Keratinocyte (primary cell): ENCODE results near the gene ETV1. TPM values are rescaled to one million over a fixed set of nuclear protein-coding genes. Genes with fewer than 3 reads are reported as not detected.

ENCODE experiments used
- DNase-seq: peaks from one replicate; pipeline ENCODE4 v3.0.0-alpha.2; 2011; ENCODE audit warnings: low read depth, missing footprints, low spot score
- FAIRE-seq: peaks from 2 replicates; lab custom pipeline; 2011; peaks lifted over from hg19 to GRCh38; lab: Jason Lieb, UNC
- H2AFZ ChIP-seq: 2 replicates; pipeline ENCODE4 v1.6.0; 2012; ENCODE audit warnings: low read length, control low read depth, inconsistent platforms; ENCODE audit not compliant: control insufficient read depth
- H3K27ac ChIP-seq: 2 replicates; pipeline ENCODE4 v1.5.1; 2011; ENCODE audit warnings: low read length; ENCODE audit not compliant: control insufficient read depth, insufficient read depth
- H3K27me3 ChIP-seq: 3 replicates; pipeline ENCODE4 v1.6.0; 2011; ENCODE audit warnings: low read length; ENCODE audit not compliant: control insufficient read depth, insufficient read depth; ENCODE audit errors: extremely low read depth
- H3K36me3 ChIP-seq, 2 experiments: 2 replicates in 1 of 2; 3 replicates in 1 of 2; pipeline ENCODE4 v1.5.1; 2011; ENCODE audit warnings: low read length in 2 of 2, mild to moderate bottlenecking in 1 of 2; ENCODE audit not compliant: control insufficient read depth in 2 of 2, insufficient read depth in 2 of 2; ENCODE audit errors: extremely low read depth in 1 of 2
- H3K4me1 ChIP-seq: 3 replicates; pipeline ENCODE4 v1.5.1; 2011; ENCODE audit warnings: low read length; ENCODE audit not compliant: control insufficient read depth, insufficient read depth; ENCODE audit errors: extremely low read depth
- H3K4me2 ChIP-seq: 3 replicates; pipeline ENCODE4 v1.6.0; 2011; ENCODE audit warnings: low read depth, low read length; ENCODE audit not compliant: control insufficient read depth, insufficient read depth; ENCODE audit errors: extremely low read depth
- H3K4me3 ChIP-seq, 3 experiments: fragments of 200-600 bp in 1 of 3; sonication (generic) in 1 of 3; 2 replicates in 2 of 3; 3 replicates in 1 of 3; pipeline ENCODE4 v1.5.1; 2011 to 2016; ENCODE audit warnings: low read length in 3 of 3, mild to moderate bottlenecking in 3 of 3, control low read depth in 2 of 3, inconsistent platforms in 1 of 3, low read depth in 1 of 3, mixed read lengths in 1 of 3, mixed run types in 1 of 3, moderate library complexity in 1 of 3; ENCODE audit not compliant: control insufficient read depth in 2 of 3, insufficient read depth in 2 of 3; ENCODE audit errors: extremely low read depth in 1 of 3
- H3K79me2 ChIP-seq: 2 replicates; pipeline ENCODE4 v1.6.0; 2012; ENCODE audit warnings: low read length; ENCODE audit not compliant: control insufficient read depth, insufficient read depth
- H3K9ac ChIP-seq: 3 replicates; pipeline ENCODE4 v1.6.0; 2011; ENCODE audit warnings: low read length; ENCODE audit not compliant: control insufficient read depth, insufficient read depth; ENCODE audit errors: extremely low read depth
- H3K9me1 ChIP-seq: 3 replicates; pipeline ENCODE4 v1.6.0; 2011; ENCODE audit warnings: low read length; ENCODE audit not compliant: control insufficient read depth, insufficient read depth; ENCODE audit errors: extremely low read depth
- H3K9me3 ChIP-seq: 2 replicates; pipeline ENCODE4 v1.5.1; 2012; ENCODE audit warnings: low read depth, low read length; ENCODE audit not compliant: control insufficient read depth
- H4K20me1 ChIP-seq: 3 replicates; pipeline ENCODE4 v1.6.0; 2011; ENCODE audit warnings: low read length; ENCODE audit not compliant: control insufficient read depth, insufficient read depth; ENCODE audit errors: extremely low read depth
- CTCF ChIP-seq, 3 experiments: IDR thresholded peaks in 1 of 3; conservative IDR thresholded peaks in 1 of 3; optimal IDR thresholded peaks in 1 of 3; 2 replicates in 2 of 3; 3 replicates in 1 of 3; pipeline versions ENCODE3 to v1.5.1; 2011; ENCODE audit warnings: low read length in 3 of 3, mild to moderate bottlenecking in 3 of 3, moderate library complexity in 2 of 3, control low read depth in 1 of 3, inconsistent platforms in 1 of 3; ENCODE audit not compliant: insufficient read depth in 2 of 3; ENCODE audit errors: extremely low read depth in 1 of 3
- EZH2 ChIP-seq: IDR thresholded peaks from one replicate; pipeline ENCODE4 v1.6.1; 2012; ENCODE audit warnings: inconsistent platforms, mild to moderate bottlenecking, low read length, moderate library complexity
- dilution Hi-C: fragments of 300-500 bp; cut with MboI; formaldehyde crosslinking; loops from one replicate; pipeline ENCODE4 v1.7.0; 2020; ENCODE audit warnings: low sequenced_read_pairs; ENCODE audit not compliant: extremely low pct_ligation_motif_present
- polyA plus RNA-seq, 5 experiments: library from polyadenylated mRNA; depleted of rRNA in 3 of 5; stranded (reverse) in 3 of 5; stranded (forward) in 1 of 5; unstranded in 1 of 5; fragments of >200 nt; gene quantifications; 1 replicate in 1 of 5; 2 replicates in 3 of 5; 3 replicates in 1 of 5; pipeline versions ENCODE4 v1.2.1 to v1.2.3, GENCODE V29; 2011 to 2012; ENCODE audit warnings: missing spikeins in 2 of 5, low read depth in 1 of 5, low replicate concordance in 1 of 5

Gene ETV1
- polyA plus RNA-seq, 1 donor (not counting 4 experiments of a cell fraction or from before 2014, with no cell fraction given) = 5.0 TPM

DNA sequence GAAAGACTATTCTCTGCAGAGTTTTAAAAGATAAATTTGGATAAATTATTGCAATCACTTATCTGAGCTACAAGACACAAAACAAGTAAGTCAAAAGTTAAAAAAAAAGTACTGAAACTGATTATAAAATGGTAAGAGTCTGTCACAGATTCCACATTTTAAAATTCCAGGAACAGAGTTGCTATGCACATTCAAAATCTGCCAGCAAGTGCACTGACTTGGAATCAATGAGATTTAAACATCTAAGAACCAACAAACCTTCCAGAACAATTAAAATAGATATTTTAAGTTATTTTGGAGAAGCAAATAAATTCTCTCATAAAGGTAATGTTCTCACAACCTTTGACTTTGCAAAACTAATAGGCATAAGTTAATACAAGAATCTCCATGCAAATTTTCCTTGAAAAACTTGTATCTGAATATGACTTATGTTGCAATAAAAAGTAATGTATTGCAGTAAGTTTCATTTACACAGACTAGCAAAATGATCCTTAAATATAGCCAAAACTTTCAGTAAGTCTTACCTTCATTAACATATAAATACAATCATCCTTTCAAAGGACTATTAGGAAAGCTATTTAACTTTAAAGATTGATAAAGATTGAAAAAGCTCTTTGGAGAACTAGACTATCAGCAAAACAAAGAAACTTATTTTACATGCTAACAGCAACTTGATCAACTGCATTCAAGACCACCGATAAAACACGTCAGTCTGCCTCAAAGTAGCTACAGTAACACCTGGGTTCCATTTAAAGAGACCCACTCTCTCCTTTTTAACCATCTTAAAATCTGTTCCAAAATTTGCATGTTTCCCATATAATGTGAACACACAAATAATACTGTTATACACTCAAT is 4.4 kb downstream of the ETV1 start:
- no peaks in the 10 kb centered on the region for H3K27me3 ChIP-seq
- peaks cover 18% of the 10 kb centered on the region for H3K4me1 ChIP-seq
- H3K9me1 ChIP-seq = no peaks in the 10 kb centered on the region
- dilution Hi-C loops = no loop called here
- no peaks in the 10 kb centered on the region for H3K36me3 ChIP-seq
- no peak for DNase-seq
- H4K20me1 ChIP-seq = no peaks in the 10 kb centered on the region
- no peak overlapping the region for H3K4me3 ChIP-seq
- TF ChIP-seq CTCF (optimal IDR thresholded peaks at IDR 0.05 in 1 of 3, IDR thresholded peaks at IDR 0.05 in 1 of 3, conservative IDR thresholded peaks at IDR 0.05 in 1 of 3; ENCODE audit: extremely low read depth in 1 of 3, insufficient read depth in 2 of 3, low read length in 3 of 3) (no peak), EZH2 (no peak)
- no peak overlapping the region for H3K4me2 ChIP-seq
- H2AFZ ChIP-seq = no peak overlapping the region
- H3K9ac ChIP-seq = no peak overlapping the region
- H3K27ac ChIP-seq = no peak overlapping the region
- no peaks in the 10 kb centered on the region for H3K79me2 ChIP-seq
- H3K9me3 ChIP-seq = no peaks in the 10 kb centered on the region
- FAIRE-seq = no peak

GRCh38 chr7:13984061-13984460 is 5.4 kb downstream of the ETV1 start:
- DNase-seq (no peak), FAIRE-seq (no peak)
- dilution Hi-C loops = no loop called here
- no peak overlapping the region for H3K27ac ChIP-seq
- H3K4me1 ChIP-seq = peaks cover 18% of the 10 kb centered on the region
- no peak overlapping the region for H3K4me2 ChIP-seq
- no peaks in the 10 kb centered on the region for H4K20me1 ChIP-seq
- H3K9me3 ChIP-seq = no peaks in the 10 kb centered on the region
- no peaks in the 10 kb centered on the region for H3K9me1 ChIP-seq
- H3K27me3 ChIP-seq = no peaks in the 10 kb centered on the region
- H2AFZ ChIP-seq = no peak overlapping the region
- no peaks in the 10 kb centered on the region for H3K36me3 ChIP-seq
- TF ChIP-seq CTCF (optimal IDR thresholded peaks at IDR 0.05 in 1 of 3, IDR thresholded peaks at IDR 0.05 in 1 of 3, conservative IDR thresholded peaks at IDR 0.05 in 1 of 3; ENCODE audit: extremely low read depth in 1 of 3, insufficient read depth in 2 of 3, low read length in 3 of 3) = no peak
- TF ChIP-seq EZH2 = no peak
- no peak overlapping the region for H3K9ac ChIP-seq
- H3K79me2 ChIP-seq = no peaks in the 10 kb centered on the region
- no peak overlapping the region for H3K4me3 ChIP-seq
